Kidney epithelial cell (primary cell): ENCODE measurements around the gene EPHB1. TPM values are rescaled to one million over a fixed set of nuclear protein-coding genes. Genes with fewer than 3 reads are reported as not detected.

Experiments used
- DNase-seq: peaks from one replicate; pipeline ENCODE4 v3.0.0-alpha.2; 2010; ENCODE audit warnings: low read depth
- H3K27me3 ChIP-seq: 2 replicates; pipeline ENCODE4 v1.6.0; 2011; ENCODE audit warnings: low read length; ENCODE audit not compliant: control insufficient read depth, insufficient read depth
- H3K36me3 ChIP-seq: 2 replicates; pipeline ENCODE4 v1.5.1; 2011; ENCODE audit warnings: low read length; ENCODE audit not compliant: control insufficient read depth, insufficient read depth
- H3K4me3 ChIP-seq: 2 replicates; pipeline ENCODE4 v1.5.1; 2011; ENCODE audit warnings: low read depth, mild to moderate bottlenecking, control low read depth, low read length
- total RNA-seq: library from RNA; depleted of rRNA; stranded (reverse); fragments of >200 nt; gene quantifications from 2 replicates; pipeline ENCODE4 v1.2.3, GENCODE V29; 2015
- TF ChIP-seq, protein P1 (sequence below): IDR thresholded peaks from 2 replicates; pipeline ENCODE4 v1.5.1; 2011; ENCODE audit warnings: mild to moderate bottlenecking, moderate library complexity, low read length, control low read depth, inconsistent platforms; ENCODE audit not compliant: insufficient read depth, poor library complexity, severe bottlenecking

EPHB1 gene
- total RNA-seq, 1 donor from 2014 or later, result 10.8 TPM

DNA sequence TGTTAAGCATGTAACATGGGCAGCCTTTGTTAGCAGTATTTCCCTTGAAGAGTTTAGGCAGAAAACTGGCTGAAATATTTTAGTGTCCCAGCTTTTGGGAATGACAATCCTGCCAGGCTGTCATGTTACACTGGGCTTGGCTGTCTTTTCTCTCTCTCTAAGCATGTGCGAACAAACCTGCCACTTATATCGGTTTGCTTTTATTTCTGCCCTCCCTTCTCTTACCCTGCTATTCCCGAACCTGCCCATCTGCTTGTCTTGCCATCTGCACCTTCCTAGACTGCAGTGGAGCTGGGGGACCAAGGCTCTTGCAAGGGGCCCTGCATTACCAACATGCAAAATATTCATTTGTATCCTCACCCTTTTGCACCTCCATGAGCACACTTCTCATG is 339.6 kb downstream of the EPHB1 start:
- H3K4me3 ChIP-seq, result no peak overlapping the region
- DNase-seq, result no peak
- TF ChIP-seq, protein P1, sequence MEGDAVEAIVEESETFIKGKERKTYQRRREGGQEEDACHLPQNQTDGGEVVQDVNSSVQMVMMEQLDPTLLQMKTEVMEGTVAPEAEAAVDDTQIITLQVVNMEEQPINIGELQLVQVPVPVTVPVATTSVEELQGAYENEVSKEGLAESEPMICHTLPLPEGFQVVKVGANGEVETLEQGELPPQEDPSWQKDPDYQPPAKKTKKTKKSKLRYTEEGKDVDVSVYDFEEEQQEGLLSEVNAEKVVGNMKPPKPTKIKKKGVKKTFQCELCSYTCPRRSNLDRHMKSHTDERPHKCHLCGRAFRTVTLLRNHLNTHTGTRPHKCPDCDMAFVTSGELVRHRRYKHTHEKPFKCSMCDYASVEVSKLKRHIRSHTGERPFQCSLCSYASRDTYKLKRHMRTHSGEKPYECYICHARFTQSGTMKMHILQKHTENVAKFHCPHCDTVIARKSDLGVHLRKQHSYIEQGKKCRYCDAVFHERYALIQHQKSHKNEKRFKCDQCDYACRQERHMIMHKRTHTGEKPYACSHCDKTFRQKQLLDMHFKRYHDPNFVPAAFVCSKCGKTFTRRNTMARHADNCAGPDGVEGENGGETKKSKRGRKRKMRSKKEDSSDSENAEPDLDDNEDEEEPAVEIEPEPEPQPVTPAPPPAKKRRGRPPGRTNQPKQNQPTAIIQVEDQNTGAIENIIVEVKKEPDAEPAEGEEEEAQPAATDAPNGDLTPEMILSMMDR, result no peak
- H3K36me3 ChIP-seq, result no peaks in the 10 kb centered on the region
- H3K27me3 ChIP-seq, result no peaks in the 10 kb centered on the region

DNA sequence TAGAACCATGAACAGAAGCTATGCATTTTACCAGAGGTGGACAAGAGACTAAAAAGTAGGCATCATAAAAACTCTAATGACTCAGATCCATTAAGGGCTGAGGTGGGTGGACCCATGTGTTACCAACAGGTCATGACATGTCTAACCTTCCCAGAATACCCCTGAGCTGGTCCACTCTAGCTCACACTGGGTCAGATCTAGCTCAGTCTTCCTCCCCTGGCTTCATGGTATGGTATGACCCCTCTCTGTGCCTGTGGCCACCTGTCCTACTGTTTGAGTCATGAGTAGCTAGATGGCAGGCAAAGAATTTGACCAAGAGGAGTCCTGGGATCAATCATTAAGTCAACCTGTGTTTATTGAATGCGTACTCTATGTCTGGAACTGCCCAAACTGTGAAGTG is 340.4 kb downstream of the EPHB1 start:
- H3K36me3 ChIP-seq, result no peaks in the 10 kb centered on the region
- no peak for DNase-seq
- TF ChIP-seq, protein P1, result no peak
- no peaks in the 10 kb centered on the region for H3K27me3 ChIP-seq
- no peak overlapping the region for H3K4me3 ChIP-seq

DNA sequence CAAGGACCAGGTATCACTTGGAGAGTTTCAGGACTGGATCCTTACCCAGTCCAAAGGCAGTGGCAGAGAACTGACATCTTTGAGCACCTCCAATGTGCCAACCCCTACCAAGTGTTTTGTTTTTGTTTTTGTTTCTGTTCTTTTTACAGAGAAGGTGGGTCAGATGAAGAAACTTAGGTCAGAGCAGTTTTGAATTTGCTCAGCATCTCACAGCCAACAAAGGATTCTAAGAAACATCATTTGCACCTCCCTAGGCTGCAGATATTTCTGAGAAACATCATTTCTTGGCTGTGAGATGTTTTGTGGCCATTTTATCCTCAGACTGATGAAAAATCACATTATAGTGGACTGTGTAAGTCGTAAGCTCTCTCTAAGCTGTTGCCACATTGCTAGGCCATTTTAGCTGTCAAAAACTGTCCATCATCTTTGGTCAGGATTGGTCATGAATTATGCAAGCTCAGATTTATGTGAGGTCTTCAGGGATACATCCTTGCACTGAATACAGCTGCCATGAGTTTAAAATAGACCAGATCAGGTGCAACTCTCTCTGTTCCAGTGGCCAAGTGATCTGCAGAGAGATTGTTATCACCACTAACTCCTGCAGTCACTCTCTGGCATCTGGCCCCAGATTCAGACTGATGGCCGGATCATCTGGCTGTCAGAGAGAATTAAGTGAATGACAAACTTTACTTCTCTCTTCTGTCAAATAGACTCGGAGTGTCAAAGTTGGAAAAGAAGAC is 341.5 kb downstream of the EPHB1 start:
- no peak overlapping the region for H3K4me3 ChIP-seq
- H3K27me3 ChIP-seq, result no peaks in the 10 kb centered on the region
- H3K36me3 ChIP-seq, result no peaks in the 10 kb centered on the region
- TF ChIP-seq, protein P1, result no peak
- no peak for DNase-seq

DNA sequence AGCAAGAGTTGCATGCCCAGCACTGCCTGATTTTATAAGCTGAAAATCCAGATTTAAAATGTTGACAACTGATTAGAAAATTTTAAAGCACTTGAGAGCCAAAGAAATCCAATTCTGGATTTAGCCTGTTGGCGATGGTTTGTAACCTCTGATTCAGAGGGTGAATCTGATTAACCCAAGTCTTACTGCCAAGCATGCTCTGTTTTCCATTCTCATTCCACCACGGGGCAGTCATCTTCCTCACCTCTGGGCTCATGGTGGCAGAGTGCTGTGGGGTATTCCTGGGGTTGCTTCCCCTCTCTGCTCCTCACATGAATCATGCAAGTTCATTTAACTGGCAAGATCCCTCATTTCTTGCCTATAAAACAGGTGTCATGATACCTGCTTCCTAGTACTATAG is 342.2 kb downstream of the EPHB1 start:
- DNase-seq, result no peak
- H3K36me3 ChIP-seq, result no peaks in the 10 kb centered on the region
- H3K4me3 ChIP-seq, result no peak overlapping the region
- TF ChIP-seq, protein P1, result no peak
- H3K27me3 ChIP-seq, result no peaks in the 10 kb centered on the region

DNA sequence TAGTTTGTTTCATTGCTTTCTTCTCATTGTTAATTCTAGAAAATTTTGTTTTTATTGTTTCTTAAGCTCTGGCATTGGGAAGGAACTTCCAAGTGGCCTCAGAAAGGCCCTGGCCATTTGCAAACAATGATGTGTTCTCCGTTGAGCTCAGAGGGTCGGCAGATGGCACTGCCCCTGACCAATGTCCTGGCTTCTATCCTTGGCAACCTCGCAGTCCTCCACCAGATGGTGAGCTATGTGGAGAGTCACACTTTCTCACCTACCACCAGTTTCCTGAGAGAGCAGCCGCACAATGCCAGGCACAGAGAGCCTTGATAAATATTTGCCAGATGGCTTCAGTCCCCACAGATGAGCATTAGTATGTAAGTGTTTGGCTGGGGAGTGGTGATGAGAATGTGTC is 343.7 kb downstream of the EPHB1 start:
- TF ChIP-seq, protein P1, result no peak
- no peaks in the 10 kb centered on the region for H3K27me3 ChIP-seq
- no peak for DNase-seq
- no peaks in the 10 kb centered on the region for H3K36me3 ChIP-seq
- H3K4me3 ChIP-seq, result no peak overlapping the region

DNA sequence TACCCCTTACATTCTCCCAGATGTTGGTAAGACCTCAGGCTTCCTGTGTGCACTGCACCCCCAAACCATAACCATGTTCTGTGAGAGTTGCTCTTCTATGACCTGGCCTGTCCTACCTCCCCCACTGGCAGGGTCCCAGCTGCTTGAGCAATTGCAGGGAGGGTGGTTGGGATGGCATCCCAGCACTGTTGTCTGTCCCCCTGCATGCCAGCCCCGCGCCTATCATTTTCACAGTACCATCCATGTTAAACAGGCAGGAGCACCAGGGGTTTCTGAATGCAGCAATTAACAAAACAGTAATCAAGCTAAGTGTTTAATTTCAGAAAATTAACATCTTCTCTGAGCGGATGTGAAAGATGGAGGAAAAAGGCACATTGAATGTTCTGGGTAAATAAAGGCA is 345.5 kb downstream of the EPHB1 start:
- Histone ChIP-seq H3K27me3 (no peaks in the 10 kb centered on the region), H3K36me3 (no peaks in the 10 kb centered on the region), H3K4me3 (no peak overlapping the region)
- DNase-seq, result no peak
- TF ChIP-seq, protein P1, result no peak
